ENCODE data around the gene HS6ST1.
"Not testable (repeated sequence)": the region's sequence is repeated elsewhere in the genome, so short reads cannot be mapped to it uniquely, and the experiment has no call there.

HS6ST1 gene

GRCh38 chr2:128267197-128267596 is 51.5 kb downstream of the HS6ST1 start:
- DNase-seq = not testable (repeated sequence)

DNA sequence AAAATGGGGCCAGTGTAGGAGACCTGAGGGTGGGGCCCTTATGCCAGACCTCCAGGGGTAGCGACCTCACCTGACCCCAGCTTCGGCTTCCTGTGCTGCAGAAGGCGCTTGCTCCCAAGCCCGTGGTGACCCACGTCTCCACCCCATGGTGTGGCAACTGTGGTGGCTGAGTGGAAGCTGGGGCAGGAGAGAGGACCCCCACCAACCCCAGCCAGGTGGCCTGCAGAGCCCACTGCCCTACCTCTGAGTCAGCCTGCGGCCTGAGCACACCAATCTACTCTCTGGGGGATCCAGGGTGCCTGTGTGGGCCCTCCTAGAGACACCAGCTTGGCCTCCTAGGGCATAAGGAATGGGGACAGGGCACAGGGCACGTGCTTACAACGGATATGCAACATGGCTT is 52.2 kb downstream of the HS6ST1 start:
- not testable (repeated sequence) for DNase-seq

DNA sequence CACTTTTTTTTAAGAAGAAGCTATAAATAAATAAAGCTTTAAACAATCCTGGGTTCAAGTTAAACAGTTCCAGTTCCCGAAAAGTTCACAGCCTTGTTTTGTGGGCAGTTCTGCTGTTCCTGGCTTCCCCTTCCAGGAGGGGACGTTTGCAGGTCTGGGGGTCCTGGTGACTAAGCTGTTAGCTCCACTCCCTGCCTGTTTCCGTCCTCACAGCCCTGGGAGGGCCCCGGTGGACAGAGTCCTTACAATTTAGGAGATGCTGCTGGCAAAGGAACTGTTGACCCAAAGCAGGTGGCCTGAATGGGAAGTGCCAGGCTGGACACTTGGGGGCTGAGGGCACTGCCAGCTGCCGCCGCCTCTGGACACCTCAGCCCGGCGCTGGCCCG is 53.1 kb downstream of the HS6ST1 start:
- DNase-seq = not testable (repeated sequence)

DNA sequence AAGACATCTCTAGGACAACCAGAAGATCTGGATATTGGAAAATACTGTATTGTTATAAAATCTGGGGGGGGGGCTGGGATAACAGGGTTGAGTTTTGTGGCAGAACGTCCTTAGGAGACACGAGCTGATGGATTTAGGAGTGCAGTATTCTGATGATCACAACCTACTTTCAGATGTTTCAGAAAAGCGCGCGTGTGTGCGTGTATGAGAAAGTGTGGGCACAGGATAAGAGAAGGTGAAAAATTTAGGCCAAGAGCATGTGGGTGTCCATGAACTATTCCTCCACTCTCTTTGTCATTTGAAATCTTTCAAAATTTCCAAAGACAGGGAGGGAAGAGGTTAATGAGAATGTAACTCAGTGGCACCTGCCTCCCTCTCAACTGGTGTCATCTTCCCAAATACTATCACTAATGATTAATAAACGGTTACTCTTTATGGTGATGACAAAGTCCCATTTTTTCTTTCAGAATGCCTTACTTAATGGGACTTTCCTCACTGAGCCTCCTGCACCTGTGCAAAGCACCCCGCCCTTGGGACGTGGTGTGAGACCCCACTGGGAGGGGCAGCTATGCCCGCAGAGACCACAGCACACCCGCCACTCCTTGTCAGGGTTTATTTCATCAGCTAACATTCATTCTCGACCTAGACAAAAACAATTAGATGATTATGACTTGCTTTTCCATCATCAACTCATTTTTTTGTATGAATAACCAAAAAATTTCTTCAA is 53.6 kb downstream of the HS6ST1 start:
- no peak for DNase-seq

- DNase-seq = no peak
These were observed 54.8 kb downstream of the HS6ST1 start for GRCh38 chr2:128263902-128264331.

- no peak for DNase-seq
These were observed 56.1 kb downstream of the HS6ST1 start for GRCh38 chr2:128262315-128263253.

- no peak for DNase-seq
These were observed 57.2 kb downstream of the HS6ST1 start for GRCh38 chr2:128261245-128262128.

DNA sequence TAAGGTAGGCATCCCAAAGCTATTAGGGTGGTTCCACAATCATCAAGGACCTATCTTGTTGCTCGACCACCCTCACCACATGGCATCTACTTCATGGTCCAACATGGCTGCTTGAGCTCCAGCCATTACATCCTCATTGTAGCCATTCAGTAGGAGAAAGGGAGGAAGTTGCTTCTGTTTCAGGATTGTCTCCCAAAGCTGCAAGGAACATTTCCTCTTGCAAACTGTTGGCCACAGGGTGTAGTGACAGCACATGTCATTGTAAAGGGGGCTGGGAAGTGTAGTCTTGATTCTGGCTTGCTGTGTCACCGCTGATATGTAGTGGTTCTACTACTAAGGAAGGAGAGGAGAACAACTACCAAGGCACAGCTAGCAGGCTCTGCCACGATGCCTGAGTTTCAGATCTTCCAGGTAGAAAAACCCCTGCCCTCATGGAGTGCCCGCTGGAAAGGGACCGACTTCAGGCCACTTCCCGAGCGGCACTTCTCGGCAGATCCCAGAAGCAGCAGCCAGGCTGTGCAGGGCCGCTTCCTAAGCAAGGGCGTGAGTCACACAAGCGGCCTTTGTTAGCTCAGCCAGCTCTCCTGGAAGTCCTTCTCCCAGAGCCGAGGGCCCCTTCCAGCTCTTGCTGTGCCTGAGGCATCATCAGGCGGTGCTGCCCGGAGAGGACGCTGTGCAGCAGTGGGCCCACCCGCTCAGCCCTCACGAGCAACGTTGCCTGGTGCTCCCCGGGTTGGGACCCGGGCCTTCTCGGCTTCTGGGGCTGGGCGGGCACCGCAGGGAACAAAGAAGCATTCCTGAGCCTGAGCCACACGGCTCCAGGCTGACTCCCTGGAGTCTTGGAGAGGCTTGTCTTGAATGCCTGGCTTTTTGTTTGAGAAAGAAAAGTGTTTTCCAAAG is 58.2 kb downstream of the HS6ST1 start:
- no peak for DNase-seq

- DNase-seq = no peak
These were observed 59.1 kb downstream of the HS6ST1 start for GRCh38 chr2:128259585-128259984.

DNA sequence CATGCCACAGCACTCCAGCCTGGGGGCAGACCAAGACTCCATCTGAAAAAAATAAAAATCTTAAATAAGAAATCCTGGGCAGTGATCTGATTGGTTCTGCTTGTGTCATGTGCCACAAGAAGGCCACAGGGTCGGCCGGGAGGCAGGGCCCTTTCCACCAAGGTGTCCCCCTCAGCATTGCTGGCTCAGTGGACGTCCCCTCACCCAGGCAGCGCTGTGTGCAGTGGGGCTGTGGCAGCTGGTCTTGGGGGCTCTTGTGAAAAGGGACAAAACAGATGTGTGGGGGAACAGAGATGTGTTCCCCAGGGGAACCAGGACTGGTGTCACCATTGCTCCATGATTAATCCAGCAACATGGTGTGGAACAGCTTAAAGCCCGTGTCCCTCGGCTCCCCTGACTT is 60.5 kb downstream of the HS6ST1 start:
- DNase-seq = no peak

- no peak for DNase-seq
These were observed 66.2 kb downstream of the HS6ST1 start for GRCh38 chr2:128252501-128252900.

GRCh38 chr2:128252086-128252485 is 66.6 kb downstream of the HS6ST1 start:
- not testable (repeated sequence) for DNase-seq

DNA sequence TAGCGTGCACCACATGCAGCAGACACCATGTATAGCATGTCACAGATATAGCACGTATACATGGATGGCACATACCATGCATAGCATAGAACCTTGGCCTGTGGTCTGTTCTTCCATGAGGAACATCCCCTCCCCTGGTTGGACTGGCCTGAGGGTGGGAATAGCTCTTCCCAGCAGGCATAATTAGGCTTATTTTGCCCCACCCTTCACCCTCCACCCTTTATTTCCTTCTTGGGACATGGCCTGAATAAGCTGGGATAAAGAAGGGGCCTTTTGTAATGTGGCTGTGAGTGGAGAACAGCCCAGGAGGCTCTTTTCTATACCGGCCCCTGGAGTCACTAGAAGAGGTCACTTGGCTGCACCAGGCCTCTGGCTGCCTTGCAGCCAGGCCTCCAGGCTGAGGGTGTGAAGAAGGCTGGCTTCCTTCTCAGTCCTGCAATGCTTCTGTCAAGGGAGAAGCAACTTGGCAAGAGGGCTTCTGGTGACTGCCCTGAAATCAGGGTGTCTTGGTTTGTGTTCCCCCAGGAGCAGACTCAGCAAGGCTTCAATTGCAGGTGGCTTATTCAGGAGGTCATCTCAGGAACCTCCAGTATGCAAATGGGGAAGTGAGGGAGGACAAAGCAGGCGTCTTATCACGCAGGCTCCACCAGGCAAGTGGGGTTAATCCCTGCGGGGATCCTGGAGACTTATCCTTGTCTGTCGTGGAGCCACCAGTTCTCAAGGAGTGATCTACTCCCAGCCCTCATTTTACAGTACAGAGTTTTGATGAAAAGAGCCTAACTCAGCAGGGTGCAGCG is 68.2 kb downstream of the HS6ST1 start:
- no peak for DNase-seq

DNA sequence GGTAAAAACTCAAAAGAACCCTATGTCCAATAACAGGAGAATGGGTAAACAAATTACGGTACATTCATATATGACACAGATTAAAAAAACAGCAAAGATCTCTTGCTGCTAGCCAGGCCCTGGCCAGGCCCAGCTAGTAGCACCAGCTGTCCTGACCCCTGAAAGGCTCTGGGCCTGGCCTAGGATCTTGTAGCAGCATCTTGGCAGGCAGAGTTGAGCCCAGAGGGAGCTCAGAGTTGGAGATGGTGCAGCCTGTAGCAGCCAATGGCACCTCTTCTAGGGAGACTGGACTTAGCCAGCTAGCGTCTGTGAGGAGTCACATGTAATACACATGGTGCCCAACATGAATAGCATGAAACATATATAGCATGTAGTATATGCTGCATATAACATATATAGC is 69.1 kb downstream of the HS6ST1 start:
- no peak for DNase-seq

DNA sequence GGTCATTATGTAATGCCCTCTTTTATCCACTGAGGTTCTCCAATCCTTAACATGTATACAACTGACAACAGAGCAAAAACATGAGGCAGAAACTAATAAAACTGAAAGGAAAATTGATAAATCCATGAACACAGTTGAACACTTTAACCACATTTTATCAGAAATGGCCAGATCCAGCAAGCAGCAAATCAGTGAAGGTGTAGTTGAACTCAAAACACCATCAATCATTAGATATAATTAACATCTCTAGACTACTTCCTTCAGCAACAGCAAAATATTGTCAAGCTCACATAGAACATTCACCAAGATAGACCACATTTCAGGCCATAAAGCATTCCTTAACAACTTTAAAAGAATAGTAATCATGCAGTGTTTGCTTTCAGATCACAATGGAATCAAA is 72.9 kb downstream of the HS6ST1 start:
- no peak for DNase-seq

GRCh38 chr2:128241896-128242295 is 76.8 kb downstream of the HS6ST1 start:
- no peak for DNase-seq

GRCh38 chr2:128237911-128238697 is 80.6 kb downstream of the HS6ST1 start:
- no peak for DNase-seq

- DNase-seq = no peak
These were observed 81.6 kb downstream of the HS6ST1 start for GRCh38 chr2:128237081-128237534.

DNA sequence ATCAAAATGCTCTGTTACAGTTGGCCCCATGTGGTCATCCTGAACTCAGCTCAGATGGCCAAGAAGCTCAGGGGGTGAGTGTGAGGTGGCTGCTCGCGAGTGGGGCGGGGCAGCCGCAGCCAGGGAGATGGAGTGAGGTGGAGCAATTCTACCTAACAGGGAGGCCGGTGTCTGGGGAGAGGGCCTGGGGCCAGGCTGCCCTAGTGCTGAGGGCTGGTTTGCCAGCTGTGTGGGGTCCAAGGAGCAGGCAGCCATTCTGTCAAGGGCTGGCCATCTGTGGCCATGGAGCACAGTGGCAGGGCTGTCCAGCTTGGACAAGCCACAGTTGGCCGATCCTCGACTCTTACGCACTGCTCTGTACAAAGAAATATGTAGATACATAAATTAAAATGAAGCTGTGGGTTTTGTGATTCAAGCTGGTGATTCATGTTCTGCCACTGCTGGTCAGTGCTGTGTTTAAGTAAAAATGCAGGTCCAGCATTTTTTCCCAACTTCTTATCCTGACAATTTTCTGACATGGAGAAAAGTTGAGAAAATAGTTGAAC is 82.1 kb downstream of the HS6ST1 start:
- no peak for DNase-seq

DNA sequence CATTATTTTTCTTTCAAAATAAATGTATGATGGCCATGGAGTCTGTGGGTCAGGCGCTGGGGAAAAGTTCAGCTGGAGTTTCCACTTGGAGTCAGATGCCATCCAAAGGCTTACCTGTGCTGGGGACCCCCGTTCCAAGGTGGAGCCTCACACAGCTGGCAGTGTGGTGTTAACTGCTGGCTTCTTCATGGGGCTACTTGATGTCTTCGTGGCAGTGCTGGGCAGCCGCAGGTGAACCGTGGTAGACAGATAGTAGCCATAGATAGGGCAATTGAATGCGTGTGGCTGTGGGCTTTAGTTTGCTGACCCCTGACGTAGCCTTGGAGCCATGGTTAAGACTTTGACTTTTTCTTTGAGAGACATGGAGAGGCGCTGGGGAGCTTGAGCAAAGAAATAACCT is 83.1 kb downstream of the HS6ST1 start:
- no peak for DNase-seq
